Activated T-cell treated with anti-CD3 and anti-CD28 coated beads, Interleukin-2, amount 50 U/mL, for 4 hours (primary cell): ENCODE measurements around the gene NACAD. TPM values are rescaled to one million over a fixed set of nuclear protein-coding genes. Genes with fewer than 3 reads are reported as not detected.
A peak's percentile ranks its signal among the peaks of the same experiment; 100 is the strongest.
"Not testable (repeated sequence)": the region's sequence is repeated elsewhere in the genome, so short reads cannot be mapped to it uniquely, and the experiment has no call there.

ENCODE experiments used
- ATAC-seq, 2 donors: fragments of 200-7000 bp; cut with Tn5 transposase; one replicate each; pipeline ENCODE4 v1.10.0; 2021
- DNase-seq: peaks from one replicate; pipeline ENCODE4 v3.0.0-alpha.2; 2020
- H3K27me3 Mint-ChIP-seq: one replicate; pipeline ENCODE4 v1.8.0; 2021; ENCODE audit warnings: low read depth, mixed read lengths
- H3K36me3 Mint-ChIP-seq: one replicate; pipeline ENCODE4 v1.8.0; 2022; ENCODE audit warnings: mixed read lengths; ENCODE audit not compliant: insufficient read depth
- H3K4me1 Mint-ChIP-seq: one replicate; pipeline ENCODE4 v1.8.0; 2021; ENCODE audit warnings: low read depth, mixed read lengths
- H3K4me3 Mint-ChIP-seq: one replicate; pipeline ENCODE4 v1.8.0; 2021; ENCODE audit warnings: mild to moderate bottlenecking, moderate library complexity, mixed read lengths
- H3K9me3 Mint-ChIP-seq: one replicate; pipeline ENCODE4 v1.8.0; 2021; ENCODE audit warnings: mixed read lengths
- total RNA-seq, 3 donors: library from RNA; stranded (reverse); gene quantifications; one replicate each; pipeline ENCODE4 v1.2.1, GENCODE V29; 2021

Gene NACAD
- total RNA-seq, 3 donors from 2014 or later = 0.14 to 0.66 (median 0.37) TPM

DNA sequence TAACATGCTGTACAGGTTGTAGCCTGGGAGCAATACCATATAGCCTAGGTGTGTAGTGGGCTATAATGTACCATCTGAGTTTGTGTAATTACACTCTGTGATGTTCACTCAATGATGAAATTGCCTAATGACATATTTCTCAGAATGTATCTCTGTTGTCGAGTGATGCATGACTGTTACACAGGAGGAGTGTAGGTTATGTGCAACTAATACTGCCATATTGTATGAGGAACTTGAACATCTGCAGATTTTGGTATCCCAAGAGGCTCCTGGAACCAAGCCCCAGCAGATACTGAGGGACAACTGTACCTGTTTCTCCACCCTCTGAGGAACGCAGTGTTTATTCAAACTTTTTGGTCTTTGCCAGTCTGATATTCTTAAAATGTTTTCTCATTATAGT lies 38.6 kb downstream of the NACAD start:
- H3K27me3 Mint-ChIP-seq = no peaks in the 10 kb centered on the region
- H3K4me1 Mint-ChIP-seq = peaks cover 49% of the 10 kb centered on the region
- H3K36me3 Mint-ChIP-seq = peaks cover 28% of the 10 kb centered on the region
- no peaks in the 10 kb centered on the region for H3K9me3 Mint-ChIP-seq
- ATAC-seq (no peak), DNase-seq (no peak)
- no peak overlapping the region for H3K4me3 Mint-ChIP-seq

DNA sequence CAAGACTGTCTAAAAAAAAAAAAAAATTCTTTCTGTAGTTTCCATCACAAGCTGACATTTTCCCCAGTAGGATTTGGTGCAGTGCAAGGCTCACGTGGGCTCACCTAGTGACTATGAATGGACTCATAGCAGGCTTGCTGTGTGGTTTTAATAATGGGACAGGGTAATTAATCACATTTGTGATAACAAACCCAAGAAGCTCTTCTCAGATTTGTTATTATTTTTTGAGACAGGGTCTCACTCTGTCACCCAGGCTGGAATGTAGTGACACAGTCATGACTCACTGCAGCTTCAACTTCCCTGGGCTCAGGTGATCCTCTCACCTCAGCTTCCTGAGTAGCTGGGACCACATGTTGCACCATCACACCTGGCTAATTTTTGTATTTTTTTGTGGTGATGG lies 40.0 kb downstream of the NACAD start:
- DNase-seq (no peak), ATAC-seq (peak; percentile 62 to 77)
- no peak overlapping the region for H3K4me3 Mint-ChIP-seq
- H3K36me3 Mint-ChIP-seq = peaks cover 29% of the 10 kb centered on the region
- no peaks in the 10 kb centered on the region for H3K9me3 Mint-ChIP-seq
- no peaks in the 10 kb centered on the region for H3K27me3 Mint-ChIP-seq
- H3K4me1 Mint-ChIP-seq = peaks cover 45% of the 10 kb centered on the region

DNA sequence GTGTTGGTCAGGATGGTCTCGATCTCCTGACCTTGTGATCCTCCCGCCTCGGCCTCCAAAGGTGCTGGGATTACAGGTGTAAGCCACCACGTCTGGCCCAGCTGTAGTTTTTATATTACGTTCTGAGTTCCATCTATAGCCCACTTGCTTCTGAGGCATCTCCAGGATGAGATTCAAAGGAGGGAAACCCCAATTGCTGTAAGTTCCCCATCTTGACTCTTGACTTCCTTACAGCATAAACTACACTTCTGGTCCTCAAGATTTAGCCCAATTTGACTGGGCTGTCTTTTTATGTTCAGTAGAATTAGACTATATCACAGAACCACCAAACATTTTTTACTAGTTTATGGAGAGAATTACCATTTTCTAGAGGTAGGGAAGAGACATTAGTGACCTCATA lies 44.4 kb downstream of the NACAD start:
- peaks cover 45% of the 10 kb centered on the region for H3K36me3 Mint-ChIP-seq

DNA sequence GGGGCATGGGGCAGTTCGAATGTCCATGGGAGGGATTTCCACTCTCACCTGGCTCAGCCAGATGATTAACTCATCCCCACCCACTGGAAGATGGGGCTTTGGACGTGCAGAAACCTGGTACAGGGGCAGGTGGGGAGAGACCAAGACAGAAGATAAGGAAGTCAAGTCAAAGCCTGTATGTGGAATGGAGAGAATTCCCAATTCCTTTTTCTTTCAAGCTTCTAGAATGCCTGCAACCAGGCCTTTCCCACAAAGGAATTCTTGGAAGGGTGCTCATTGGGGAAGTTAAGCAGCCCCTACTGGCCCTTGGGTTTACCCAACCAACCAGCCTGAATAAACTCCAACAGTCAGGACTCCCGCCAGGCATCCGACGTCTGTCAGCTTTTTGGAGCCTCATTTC lies 49.7 kb downstream of the NACAD start:
- H3K4me3 Mint-ChIP-seq = no peak overlapping the region
- no peak for DNase-seq
- H3K9me3 Mint-ChIP-seq = no peaks in the 10 kb centered on the region
- no peaks in the 10 kb centered on the region for H3K27me3 Mint-ChIP-seq
- peaks cover 64% of the 10 kb centered on the region for H3K4me1 Mint-ChIP-seq
- ATAC-seq = no peak
- peaks cover 36% of the 10 kb centered on the region for H3K36me3 Mint-ChIP-seq

More for the DNA sequence above, 44.4 kb downstream of the NACAD start:
- Mint-ChIP-seq H3K27me3 (no peaks in the 10 kb centered on the region), H3K4me3 (no peak overlapping the region), H3K9me3 (no peaks in the 10 kb centered on the region), H3K4me1 (peaks cover 47% of the 10 kb centered on the region)
- DNase-seq (no peak), ATAC-seq (no peak)

DNA sequence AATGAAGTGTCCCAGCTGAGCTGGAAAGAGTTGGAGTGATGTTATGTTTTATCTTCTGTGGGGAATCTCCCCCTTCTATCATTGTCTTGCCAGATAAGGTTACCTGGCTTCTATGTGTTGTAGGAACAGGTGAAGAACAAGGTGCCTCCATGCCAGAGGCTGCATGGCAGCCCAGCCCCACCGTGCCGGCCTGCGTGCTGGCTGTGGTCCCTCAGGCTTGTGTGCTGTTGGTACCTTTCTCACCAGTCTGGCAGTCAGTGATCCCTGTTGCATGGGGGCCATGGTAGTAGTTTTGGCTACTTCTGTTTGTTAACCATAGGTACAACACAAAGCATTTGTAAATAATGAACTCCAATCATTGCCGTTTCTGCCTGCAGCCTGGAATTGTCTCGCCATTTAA lies 50.9 kb downstream of the NACAD start:
- DNase-seq = no peak
- Mint-ChIP-seq H3K4me1 (peaks cover 68% of the 10 kb centered on the region), H3K9me3 (no peaks in the 10 kb centered on the region), H3K36me3 (peaks cover 27% of the 10 kb centered on the region), H3K27me3 (no peaks in the 10 kb centered on the region), H3K4me3 (no peak overlapping the region)
- no peak for ATAC-seq

DNA sequence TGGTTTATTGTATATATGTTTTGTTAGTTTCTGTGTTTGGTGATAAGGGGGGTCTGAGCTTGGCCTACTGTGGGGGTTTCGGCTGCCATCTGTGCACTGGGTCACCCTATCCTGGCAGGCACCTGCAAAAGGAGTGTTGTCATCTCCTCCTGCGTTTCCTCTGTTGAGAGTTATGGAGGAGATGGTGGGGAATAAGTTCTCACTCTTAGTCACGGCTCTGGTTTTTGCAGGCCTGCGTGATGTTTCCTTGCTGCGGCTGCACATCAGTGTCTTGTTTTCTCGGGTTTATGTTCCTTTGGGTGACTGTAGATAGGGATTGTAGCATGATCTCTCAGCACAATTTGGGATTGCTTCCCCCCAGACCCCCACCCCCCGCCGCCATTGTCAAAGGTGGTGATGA lies 52.0 kb downstream of the NACAD start:
- Mint-ChIP-seq H3K4me3 (peak overlapping the region; percentile 66), H3K36me3 (peaks cover 22% of the 10 kb centered on the region), H3K9me3 (no peaks in the 10 kb centered on the region), H3K27me3 (no peaks in the 10 kb centered on the region), H3K4me1 (peaks cover 73% of the 10 kb centered on the region)
- DNase-seq = no peak
- ATAC-seq = peak; percentile 72 to 78

DNA sequence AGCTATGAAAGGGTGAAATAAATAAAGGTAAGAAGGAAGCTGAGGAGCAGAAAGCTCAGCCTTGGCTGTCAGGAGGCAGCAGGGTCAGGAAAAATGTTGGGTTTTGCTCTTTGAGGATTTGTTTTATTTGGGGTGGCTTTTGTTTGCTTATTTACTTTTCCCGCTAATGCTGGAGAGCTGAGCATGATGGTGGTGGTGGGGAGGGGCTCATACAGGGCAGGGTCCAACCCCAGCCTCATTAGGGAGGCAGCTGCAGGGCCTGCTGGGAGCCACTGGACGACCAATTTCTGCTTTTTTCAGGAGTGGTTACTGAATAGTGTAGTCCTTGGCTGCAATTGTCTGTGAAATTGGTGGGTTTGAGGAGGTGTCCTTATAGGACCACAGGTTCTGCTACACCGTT lies 52.5 kb downstream of the NACAD start:
- ATAC-seq = peak in 1 of 2 donors; percentile 7
- Mint-ChIP-seq H3K36me3 (peaks cover 19% of the 10 kb centered on the region), H3K27me3 (no peaks in the 10 kb centered on the region), H3K4me3 (peak overlapping the region; percentile 66), H3K9me3 (no peaks in the 10 kb centered on the region), H3K4me1 (peaks cover 76% of the 10 kb centered on the region)
- DNase-seq = no peak

DNA sequence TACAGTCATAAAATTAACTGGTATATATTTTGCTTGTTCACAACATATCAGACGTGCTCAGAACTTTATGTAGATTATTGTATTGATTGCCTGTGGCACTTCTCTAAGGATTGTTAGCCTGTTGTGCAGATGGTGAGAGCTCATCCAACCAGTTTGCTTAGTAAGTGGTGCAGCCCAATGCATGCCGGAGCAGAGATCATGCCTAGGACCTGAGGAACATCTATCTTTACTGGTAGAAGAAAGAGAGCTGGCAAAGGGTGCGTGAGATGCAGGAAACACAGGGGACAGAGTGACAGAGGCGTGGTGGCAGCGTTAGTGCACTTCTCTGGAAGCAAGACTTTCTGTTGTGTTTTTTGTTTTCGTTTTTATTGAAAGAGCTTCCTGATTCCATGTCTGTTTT lies 52.9 kb downstream of the NACAD start:
- Mint-ChIP-seq H3K4me3 (peak overlapping the region; percentile 66), H3K4me1 (peaks cover 74% of the 10 kb centered on the region), H3K27me3 (no peaks in the 10 kb centered on the region), H3K9me3 (no peaks in the 10 kb centered on the region), H3K36me3 (peaks cover 15% of the 10 kb centered on the region)
- ATAC-seq (peak; percentile 19 to 53), DNase-seq (no peak)

DNA sequence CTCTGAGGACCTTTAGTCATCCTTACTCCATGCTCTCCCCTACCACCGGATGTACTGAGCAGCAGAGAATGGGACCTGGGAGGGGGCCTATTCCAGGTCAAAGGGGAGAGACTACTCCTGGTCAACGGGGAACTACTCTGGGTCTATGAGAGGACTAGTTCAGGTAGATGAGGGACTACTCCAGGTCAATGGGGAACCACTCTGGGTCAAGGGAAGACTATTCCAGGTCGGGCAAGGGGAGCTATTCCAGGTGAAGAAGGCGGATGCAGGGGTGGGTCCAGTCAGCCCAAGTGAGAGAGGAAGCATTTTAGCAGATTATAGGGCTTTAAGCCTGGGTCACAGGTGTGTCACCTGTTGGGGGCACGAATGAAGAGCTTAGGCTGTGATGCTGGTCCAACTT lies 53.4 kb downstream of the NACAD start:
- peaks cover 12% of the 10 kb centered on the region for H3K36me3 Mint-ChIP-seq

DNA sequence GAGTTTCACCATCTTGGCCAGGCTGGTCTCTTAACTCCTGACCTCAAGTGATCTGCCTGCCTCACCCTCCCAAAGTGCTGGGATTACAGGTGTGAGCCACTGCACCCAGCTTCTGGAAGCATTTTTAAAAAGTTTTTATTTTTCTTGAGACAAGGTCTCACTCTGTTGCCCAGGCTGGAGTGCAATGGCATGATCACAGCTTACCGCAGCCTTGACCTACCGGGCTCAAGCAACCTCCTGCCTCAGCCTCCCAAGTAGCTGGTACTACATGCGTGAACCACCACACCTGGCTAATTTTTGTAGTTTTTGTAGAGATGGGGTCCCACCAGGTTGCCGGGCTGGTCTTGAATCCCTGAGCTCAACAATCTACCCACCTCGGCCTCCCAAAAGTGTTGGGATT lies 54.1 kb downstream of the NACAD start:
- ATAC-seq, H3K9me3 Mint-ChIP-seq, H3K4me3 Mint-ChIP-seq, DNase-seq, H3K27me3 Mint-ChIP-seq: not testable (repeated sequence)
- H3K4me1 Mint-ChIP-seq = peaks cover 75% of the 10 kb centered on the region
- H3K36me3 Mint-ChIP-seq = peaks cover 10% of the 10 kb centered on the region

More for the DNA sequence above, 53.4 kb downstream of the NACAD start:
- DNase-seq (no peak), ATAC-seq (no peak)
- Mint-ChIP-seq H3K4me1 (peaks cover 72% of the 10 kb centered on the region), H3K4me3 (peak overlapping the region; percentile 14), H3K27me3 (no peaks in the 10 kb centered on the region), H3K9me3 (no peaks in the 10 kb centered on the region)

DNA sequence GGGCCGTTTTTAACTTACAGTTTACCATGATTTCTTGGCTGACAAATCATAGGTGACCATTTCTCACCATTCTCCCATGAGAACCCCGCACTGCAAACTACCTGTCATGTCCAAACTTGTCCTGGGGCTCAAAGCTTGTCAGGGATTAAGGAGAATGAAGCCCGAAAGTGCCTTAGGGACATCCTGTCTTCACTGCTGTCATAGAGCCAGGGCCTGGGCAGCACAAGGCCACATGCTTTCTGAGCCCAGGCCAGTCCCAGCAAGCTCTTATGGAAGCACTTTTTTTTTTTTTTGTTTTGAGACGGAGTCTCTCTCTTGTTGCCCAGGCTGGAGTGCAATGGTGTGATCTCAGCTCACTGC lies 54.9 kb downstream of the NACAD start:
- DNase-seq = no peak
- Mint-ChIP-seq H3K9me3 (no peaks in the 10 kb centered on the region), H3K36me3 (peaks cover 5% of the 10 kb centered on the region), H3K4me1 (peaks cover 80% of the 10 kb centered on the region), H3K4me3 (no peak overlapping the region), H3K27me3 (no peaks in the 10 kb centered on the region)
- no peak for ATAC-seq

DNA sequence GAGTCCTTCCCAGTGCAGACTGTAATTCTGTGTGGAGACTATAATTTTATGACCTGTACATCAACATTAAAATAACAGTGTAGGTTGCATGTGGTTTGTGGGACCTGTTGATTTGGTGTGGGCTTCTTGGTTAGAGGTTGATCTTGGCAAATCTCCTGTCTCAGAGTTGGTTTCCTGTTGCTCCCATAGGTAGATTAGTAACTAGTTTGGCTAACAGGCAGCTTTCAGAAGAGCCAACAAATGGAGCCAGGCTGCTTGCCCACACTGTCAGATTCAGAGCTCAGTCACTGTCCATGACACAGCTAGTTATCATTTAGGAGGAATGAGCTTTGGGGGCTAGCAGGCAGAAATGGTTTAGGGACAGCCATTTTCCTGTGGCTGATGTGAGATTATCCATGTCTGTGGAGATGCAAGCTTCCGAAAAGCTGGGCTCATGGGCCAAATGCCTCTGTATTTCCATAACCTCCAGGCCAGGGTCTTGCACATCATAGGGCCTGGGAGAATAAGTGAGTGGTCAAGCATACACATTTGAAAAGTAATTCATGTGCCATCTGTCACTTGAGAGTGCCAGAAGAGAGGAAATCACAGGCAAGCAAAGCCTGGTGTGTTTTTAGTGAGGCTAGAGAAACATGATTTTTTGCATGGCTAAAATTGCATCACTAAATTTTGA lies 55.4 kb downstream of the NACAD start:
- DNase-seq = no peak
- peak; percentile 38 to 45 for ATAC-seq
- Mint-ChIP-seq H3K36me3 (no peaks in the 10 kb centered on the region), H3K9me3 (no peaks in the 10 kb centered on the region), H3K4me3 (peak overlapping the region; percentile 25), H3K27me3 (no peaks in the 10 kb centered on the region), H3K4me1 (peaks cover 80% of the 10 kb centered on the region)

DNA sequence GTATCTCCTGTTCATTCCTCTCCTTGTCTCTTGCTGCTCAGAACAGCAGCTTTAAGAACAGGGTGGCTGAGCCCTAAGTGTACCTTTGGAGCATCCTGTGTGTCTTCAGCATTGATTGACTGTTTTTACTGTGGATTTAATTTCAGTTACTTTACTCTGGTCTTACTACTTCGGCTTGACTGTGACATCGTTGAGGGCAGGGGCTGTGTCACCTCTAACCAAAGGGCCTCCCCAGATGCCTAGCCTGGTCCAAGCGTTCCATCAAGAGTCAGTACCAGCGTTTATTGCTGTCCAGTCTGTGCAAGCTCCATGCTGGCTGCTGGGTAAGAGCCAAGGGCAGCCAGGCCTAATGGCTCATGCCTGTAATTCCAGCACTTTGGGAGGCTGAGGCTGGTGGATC lies 56.3 kb downstream of the NACAD start:
- Mint-ChIP-seq H3K4me1 (peaks cover 81% of the 10 kb centered on the region), H3K27me3 (no peaks in the 10 kb centered on the region), H3K9me3 (no peaks in the 10 kb centered on the region), H3K4me3 (peak overlapping the region; percentile 13), H3K36me3 (no peaks in the 10 kb centered on the region)
- DNase-seq (no peak), ATAC-seq (no peak)

DNA sequence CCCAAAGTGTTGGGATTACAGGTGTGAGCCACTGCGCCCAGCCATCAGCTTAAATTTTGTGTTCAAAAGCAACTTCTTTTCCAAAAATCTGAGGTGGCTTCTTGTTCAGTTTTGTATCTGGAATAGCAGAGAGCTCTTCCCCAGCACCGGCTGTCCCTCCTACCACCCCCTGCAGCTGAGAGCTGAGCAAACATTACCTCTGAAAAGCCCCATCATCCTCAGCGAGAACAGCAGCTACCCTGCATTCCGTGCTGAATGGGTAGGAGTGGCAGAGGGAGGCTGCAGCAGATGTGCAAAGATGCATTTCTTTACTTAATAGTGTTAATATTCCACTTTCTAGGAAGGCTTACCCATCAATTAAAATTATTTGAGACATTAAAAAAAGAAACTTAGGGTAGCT lies 56.9 kb downstream of the NACAD start:
- Mint-ChIP-seq H3K4me1 (peaks cover 82% of the 10 kb centered on the region), H3K4me3 (peak overlapping the region; percentile 26), H3K27me3 (no peaks in the 10 kb centered on the region), H3K9me3 (no peaks in the 10 kb centered on the region), H3K36me3 (no peaks in the 10 kb centered on the region)
- DNase-seq (no peak), ATAC-seq (no peak)
